ENCODE data around the gene SLC35A1.

Gene SLC35A1

GRCh38 chr6:87553159-87553765, 80.5 kb downstream of the SLC35A1 start:
- DNase-seq (ENCODE audit: low read depth), result no peak
- TF ChIP-seq CTCF (IDR thresholded peaks at IDR 0.05; ENCODE audit: low read depth, low read length, missing control alignments), result no peak
- no peak overlapping the region for H3K4me3 ChIP-seq (ENCODE audit: low read depth, low read length)
- in situ Hi-C loops (cut with HindIII; ENCODE audit: low sequenced_read_pairs), result no loop called here

- no peak for TF ChIP-seq CTCF (IDR thresholded peaks at IDR 0.05; ENCODE audit: low read depth, low read length, missing control alignments)
- in situ Hi-C loops (cut with HindIII; ENCODE audit: low sequenced_read_pairs), result no loop called here
- DNase-seq (ENCODE audit: low read depth), result no peak
- H3K4me3 ChIP-seq (ENCODE audit: low read depth, low read length), result no peak overlapping the region
These were observed 82.7 kb downstream of the SLC35A1 start for GRCh38 chr6:87555506-87555905.

GRCh38 chr6:87558446-87558845, 85.7 kb downstream of the SLC35A1 start:
- DNase-seq (ENCODE audit: low read depth), result no peak

GRCh38 chr6:87561017-87561416, 88.2 kb downstream of the SLC35A1 start:
- no peak for DNase-seq (ENCODE audit: low read depth)
- H3K4me3 ChIP-seq (ENCODE audit: low read depth, low read length), result no peak overlapping the region
- no peak for TF ChIP-seq CTCF (IDR thresholded peaks at IDR 0.05; ENCODE audit: low read depth, low read length, missing control alignments)
- in situ Hi-C loops (cut with HindIII; ENCODE audit: low sequenced_read_pairs), result no loop called here

More at GRCh38 chr6:87558446-87558845, 85.7 kb downstream of the SLC35A1 start:
- no peak overlapping the region for H3K4me3 ChIP-seq (ENCODE audit: low read depth, low read length)
- TF ChIP-seq CTCF (IDR thresholded peaks at IDR 0.05; ENCODE audit: low read depth, low read length, missing control alignments), result no peak
- in situ Hi-C loops (cut with HindIII; ENCODE audit: low sequenced_read_pairs), result no loop called here
